ENCODE measurements around the gene DNAH5.

GRCh38 chr5:13804336-13804735 lies 140.2 kb downstream of the DNAH5 start:
- TF ChIP-seq, protein P1, sequence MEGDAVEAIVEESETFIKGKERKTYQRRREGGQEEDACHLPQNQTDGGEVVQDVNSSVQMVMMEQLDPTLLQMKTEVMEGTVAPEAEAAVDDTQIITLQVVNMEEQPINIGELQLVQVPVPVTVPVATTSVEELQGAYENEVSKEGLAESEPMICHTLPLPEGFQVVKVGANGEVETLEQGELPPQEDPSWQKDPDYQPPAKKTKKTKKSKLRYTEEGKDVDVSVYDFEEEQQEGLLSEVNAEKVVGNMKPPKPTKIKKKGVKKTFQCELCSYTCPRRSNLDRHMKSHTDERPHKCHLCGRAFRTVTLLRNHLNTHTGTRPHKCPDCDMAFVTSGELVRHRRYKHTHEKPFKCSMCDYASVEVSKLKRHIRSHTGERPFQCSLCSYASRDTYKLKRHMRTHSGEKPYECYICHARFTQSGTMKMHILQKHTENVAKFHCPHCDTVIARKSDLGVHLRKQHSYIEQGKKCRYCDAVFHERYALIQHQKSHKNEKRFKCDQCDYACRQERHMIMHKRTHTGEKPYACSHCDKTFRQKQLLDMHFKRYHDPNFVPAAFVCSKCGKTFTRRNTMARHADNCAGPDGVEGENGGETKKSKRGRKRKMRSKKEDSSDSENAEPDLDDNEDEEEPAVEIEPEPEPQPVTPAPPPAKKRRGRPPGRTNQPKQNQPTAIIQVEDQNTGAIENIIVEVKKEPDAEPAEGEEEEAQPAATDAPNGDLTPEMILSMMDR (optimal IDR thresholded peaks at IDR 0.05 in 1 of 3, IDR thresholded peaks at IDR 0.05 in 1 of 3, conservative IDR thresholded peaks at IDR 0.05 in 1 of 3; ENCODE audit: extremely low read depth in 1 of 3, insufficient read depth in 2 of 3, low read length in 3 of 3) = no peak
- no peak for TF ChIP-seq EZH2 (IDR thresholded peaks at IDR 0.05; ENCODE audit: low read length)
